Spleen (tissue), 11 donors: ENCODE results near the gene INPP5D. TPM values are rescaled to one million over a fixed set of nuclear protein-coding genes. Genes with fewer than 3 reads are reported as not detected.

ENCODE experiments used
- DNase-seq: peaks from one replicate; pipeline ENCODE4 v3.0.0-alpha.2; 2020
- H3K27ac ChIP-seq, 8 donors: fragments of 200-600 bp; sonication (generic) in 7 of 8; 1 replicate in 4 of 8; 2 replicates in 4 of 8; pipeline versions ENCODE4 v1.5.0 to v1.8.0; 2016 to 2021; ENCODE audit warnings: inconsistent platforms in 4 of 8, mild to moderate bottlenecking in 4 of 8, moderate library complexity in 1 of 8
- H3K27me3 ChIP-seq, 7 donors: fragments of 200-600 bp; sonication (generic) in 6 of 7; replicated peaks in 1 of 7; 1 replicate in 4 of 7; 2 replicates in 3 of 7; pipeline versions ENCODE4 v1.5.0 to v1.8.0; 2016 to 2021; ENCODE audit warnings: inconsistent platforms in 3 of 7, mild to moderate bottlenecking in 1 of 7
- H3K36me3 ChIP-seq, 6 donors: fragments of 200-600 bp; sonication (generic) in 5 of 6; 1 replicate in 4 of 6; 2 replicates in 2 of 6; pipeline versions ENCODE4 v1.5.0 to v1.8.0; 2016 to 2021; ENCODE audit warnings: inconsistent platforms in 2 of 6
- H3K4me1 ChIP-seq, 6 donors: fragments of 200-600 bp; sonication (generic) in 5 of 6; 1 replicate in 3 of 6; 2 replicates in 3 of 6; pipeline versions ENCODE4 v1.5.0 to v1.8.0; 2016 to 2021; ENCODE audit warnings: inconsistent platforms in 3 of 6
- H3K4me3 ChIP-seq, 8 donors: fragments of 200-600 bp; sonication (generic) in 7 of 8; 1 replicate in 4 of 8; 2 replicates in 4 of 8; pipeline versions ENCODE4 v1.5.0 to v1.8.0; 2016 to 2021; ENCODE audit warnings: inconsistent platforms in 4 of 8, mild to moderate bottlenecking in 4 of 8, moderate library complexity in 2 of 8
- H3K9me3 ChIP-seq, 8 donors: fragments of 200-600 bp; sonication (generic) in 7 of 8; 1 replicate in 4 of 8; 2 replicates in 4 of 8; pipeline versions ENCODE4 v1.5.0 to v1.8.0; 2016 to 2021; ENCODE audit warnings: inconsistent platforms in 4 of 8
- CTCF ChIP-seq, 11 experiments: fragments of 200-600 bp in 7 of 11; fragments of 450-650 bp in 4 of 11; sonication (generic) in 4 of 11; IDR thresholded peaks in 8 of 11; conservative IDR thresholded peaks in 3 of 11; 1 replicate in 7 of 11; 2 replicates in 4 of 11; pipeline versions ENCODE4 v1.4.0 to v1.8.0; 2016 to 2021; ENCODE audit warnings: antibody characterized with exemption in 11 of 11, inconsistent platforms in 4 of 11, mild to moderate bottlenecking in 1 of 11
- POLR2A ChIP-seq, 3 donors: fragments of 450-650 bp; IDR thresholded peaks; one replicate each; pipeline ENCODE4 v1.5.1; 2017; ENCODE audit warnings: antibody characterized with exemption in 3 of 3, mild to moderate bottlenecking in 1 of 3
- POLR2AphosphoS5 ChIP-seq, 3 donors: sonication (generic); formaldehyde crosslinking; IDR thresholded peaks; one replicate each; pipeline ENCODE4 v1.5.1; 2017; ENCODE audit warnings: antibody characterized with exemption in 3 of 3
- WGBS, 5 donors: extraction: QIAGEN DNeasy Blood & Tissue Kit in 3 of 5; methylation state at CpG; one replicate each; pipeline versions ENCODE4 v1.1.5 to v1.1.7; 2013 to 2018; 5-methylcytosine and 5-hydroxymethylcytosine counted together
- intact Hi-C: fragments of 100-400 bp; cut with DNase I; formaldehyde crosslinking; loops from one replicate; pipeline ENCODE4 v1.15.0; 2023; ENCODE audit warnings: low total_unique reads
- polyA plus RNA-seq, 3 donors: library from polyadenylated mRNA; stranded (reverse); fragments of 200-250 nt; gene quantifications; one replicate each; pipeline ENCODE4 v1.2.1, GENCODE V29; 2013
- total RNA-seq, 7 donors: library from RNA; depleted of rRNA in 3 of 7; stranded (reverse); fragments of >200 nt in 3 of 7; fragmentation: NEBNext Ultra II Directional in 4 of 7; extraction: Animal tissue kit (Norgen Biotek cat#: 25700) in 4 of 7; gene quantifications; one replicate each; pipeline versions ENCODE4 v1.1.0 to v1.2.1, GENCODE V29; 2016 to 2021
- donor health status: healthy with polysubstance abuse.
- donor health status: DM: no; HTN: no; CAD: no; lungs with moderate emphysema.
- donor health status: DM: no; HTN: no; CAD: no.
- donor health status: Bipolar disorder and iron deficiency.
- donor health status: healthy.
- donor health status: DM: no; HTN: no; CAD: no.
- donor health status: DM: yes; HTN: yes; CAD: no.

Gene INPP5D
- total and polyA plus RNA-seq, 10 donors = 71.1 to 246 (median 181) TPM

DNA sequence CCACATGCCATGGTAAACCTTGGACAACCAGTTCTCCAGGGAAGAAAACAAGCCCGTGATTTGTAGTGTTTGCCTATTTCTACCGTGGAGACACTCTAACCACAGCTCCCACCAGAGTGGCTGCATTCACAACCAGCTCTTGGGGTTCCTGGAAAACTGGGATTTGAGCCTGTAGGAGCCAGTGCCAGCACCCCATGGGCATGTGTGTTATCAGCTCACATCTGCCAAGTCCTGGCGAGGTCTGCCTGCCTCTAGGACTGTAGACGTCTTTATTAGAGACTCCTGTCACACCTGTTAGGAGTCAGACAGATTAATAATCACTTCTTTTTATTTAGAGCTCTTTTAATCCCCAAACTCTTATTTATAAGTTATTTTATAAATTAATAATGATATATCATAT, 41.0 kb downstream of the INPP5D start:
- WGBS, 5 donors = 34 to 55% (median 39%) methylated on average over 4 of the region's 4 CpGs
- peak overlapping the region in 2 of 8 donors; percentile 6 to 46 for H3K4me3 ChIP-seq
- H3K27me3 ChIP-seq = no peaks in the 10 kb centered on the region
- no peaks in the 10 kb centered on the region for H3K9me3 ChIP-seq
- H3K27ac ChIP-seq = peak overlapping the region in 7 of 8 donors; percentile 58 to 88 (median 79)
- intact Hi-C loops = no loop called here
- peaks cover 21 to 99% (median 88%) of the 10 kb centered on the region in 6 donors for H3K4me1 ChIP-seq
- no peak for TF ChIP-seq POLR2AphosphoS5 (IDR thresholded peaks at IDR 0.05)
- TF ChIP-seq POLR2A (IDR thresholded peaks at IDR 0.05) = no peak
- no peak for TF ChIP-seq CTCF (IDR thresholded peaks at IDR 0.05 in 8 of 11, conservative IDR thresholded peaks at IDR 0.05 in 3 of 11)
- peak; percentile 58 for DNase-seq
- peaks cover 0 to 57% (median 2%) of the 10 kb centered on the region in 6 donors for H3K36me3 ChIP-seq

DNA sequence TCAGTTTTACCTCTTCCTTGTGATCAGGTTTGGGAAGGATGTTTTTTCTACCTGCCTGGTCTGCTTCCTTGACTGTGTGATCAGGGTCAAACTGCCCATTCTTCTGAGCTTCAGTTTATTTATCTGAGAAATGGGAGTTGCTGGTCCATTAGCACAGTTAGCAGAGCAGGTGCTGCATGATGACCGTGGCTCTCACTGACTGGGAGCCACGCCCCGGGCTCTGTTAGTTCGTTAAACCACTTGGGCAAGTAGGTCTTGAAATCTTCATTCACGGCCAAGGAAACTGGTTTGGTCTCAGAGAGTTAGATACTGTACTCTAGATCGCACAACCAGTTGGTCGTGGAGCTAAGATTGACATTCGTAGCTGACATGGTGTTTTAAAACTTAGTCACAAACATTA, 41.7 kb downstream of the INPP5D start:
- peaks cover 0 to 58% (median 0%) of the 10 kb centered on the region in 6 donors for H3K36me3 ChIP-seq
- 84 to 91% (median 86%) methylated on average over 8 of the region's 8 CpGs for WGBS, 5 donors
- no peaks in the 10 kb centered on the region for H3K9me3 ChIP-seq
- peak; percentile 65 for DNase-seq
- TF ChIP-seq POLR2AphosphoS5 (IDR thresholded peaks at IDR 0.05) = no peak
- no peak for TF ChIP-seq POLR2A (IDR thresholded peaks at IDR 0.05)
- TF ChIP-seq CTCF (IDR thresholded peaks at IDR 0.05 in 8 of 11, conservative IDR thresholded peaks at IDR 0.05 in 3 of 11) = no peak
- H3K4me3 ChIP-seq = no peak overlapping the region
- intact Hi-C loops = no loop called here
- peaks cover 21 to 99% (median 88%) of the 10 kb centered on the region in 6 donors for H3K4me1 ChIP-seq
- no peaks in the 10 kb centered on the region for H3K27me3 ChIP-seq
- H3K27ac ChIP-seq = peak overlapping the region in 1 of 8 donors; percentile 59

DNA sequence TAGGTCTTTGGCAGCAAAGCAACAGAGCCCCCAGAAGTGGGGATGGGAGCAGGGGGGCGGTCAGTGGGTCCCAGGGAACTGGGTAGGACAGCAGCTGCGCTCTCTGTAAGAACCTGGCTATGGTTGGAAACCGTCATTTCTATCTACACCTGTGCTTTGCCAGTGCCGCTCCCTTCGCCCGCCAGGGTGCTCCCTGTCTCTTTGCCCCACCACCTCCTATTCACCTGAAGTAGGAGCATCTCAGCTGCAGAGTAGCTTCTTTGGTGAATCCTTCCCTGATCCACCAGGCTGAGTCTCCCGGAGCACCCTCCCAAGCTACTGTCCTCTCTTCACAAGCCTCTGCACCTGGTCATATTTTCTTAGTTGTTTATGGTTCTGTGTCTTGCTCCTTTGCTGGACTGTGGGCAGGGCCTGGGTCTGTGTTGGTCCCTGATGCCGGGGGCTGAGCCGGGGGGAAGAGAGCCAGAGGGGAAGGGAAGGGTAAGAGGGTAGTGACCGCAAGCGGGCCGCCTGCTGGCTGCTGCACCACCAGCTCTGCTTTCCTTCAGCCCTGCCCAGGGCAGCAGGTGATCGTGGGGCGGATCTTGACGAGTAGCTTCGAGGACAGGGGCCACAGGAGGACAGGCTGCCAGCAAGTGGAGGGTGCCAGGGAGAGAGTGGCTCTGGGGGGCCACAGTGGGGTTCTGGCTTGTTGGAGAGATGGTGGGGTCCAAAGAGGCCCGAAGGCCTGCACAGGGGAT, 45.2 kb downstream of the INPP5D start:
- Histone ChIP-seq H3K36me3 (peaks cover 0 to 40% (median 0%) of the 10 kb centered on the region in 6 donors), H3K4me1 (peaks cover 22 to 99% (median 87%) of the 10 kb centered on the region in 6 donors), H3K27ac (peak overlapping the region in 1 of 8 donors; percentile 65), H3K4me3 (no peak overlapping the region), H3K27me3 (no peaks in the 10 kb centered on the region), H3K9me3 (no peaks in the 10 kb centered on the region)
- TF ChIP-seq CTCF (IDR thresholded peaks at IDR 0.05 in 8 of 11, conservative IDR thresholded peaks at IDR 0.05 in 3 of 11) = no peak
- TF ChIP-seq POLR2A (IDR thresholded peaks at IDR 0.05) = no peak
- peak in 2 of 3 donors; percentile 7 to 32 for TF ChIP-seq POLR2AphosphoS5 (IDR thresholded peaks at IDR 0.05)
- intact Hi-C loops = no loop called here
- peak; percentile 73 for DNase-seq
- 94 to 98% (median 97%) methylated on average over 17 of the region's 17 CpGs for WGBS, 5 donors

- Histone ChIP-seq H3K27me3 (no peaks in the 10 kb centered on the region), H3K9me3 (no peaks in the 10 kb centered on the region), H3K4me3 (no peak overlapping the region), H3K4me1 (peaks cover 16 to 99% (median 83%) of the 10 kb centered on the region in 6 donors), H3K27ac (peak overlapping the region in 1 of 8 donors; percentile 65), H3K36me3 (peaks cover 0 to 44% (median 0%) of the 10 kb centered on the region in 6 donors)
- TF ChIP-seq CTCF (IDR thresholded peaks at IDR 0.05 in 8 of 11, conservative IDR thresholded peaks at IDR 0.05 in 3 of 11) (no peak), POLR2AphosphoS5 (IDR thresholded peaks at IDR 0.05) (no peak), POLR2A (IDR thresholded peaks at IDR 0.05) (no peak)
- 81 to 97% (median 96%) methylated on average over 4 of the region's 4 CpGs for WGBS, 5 donors
- intact Hi-C loops = no loop called here
- DNase-seq = no peak
Measured at GRCh38 chr2:233105930-233106329, 45.8 kb downstream of the INPP5D start.
